ENCODE data around the gene NDUFB3. TPM values are rescaled to one million over a fixed set of nuclear protein-coding genes. Genes with fewer than 3 reads are reported as not detected.

NDUFB3 gene
- total RNA-seq, 1 donor from 2014 or later = 115 TPM

DNA sequence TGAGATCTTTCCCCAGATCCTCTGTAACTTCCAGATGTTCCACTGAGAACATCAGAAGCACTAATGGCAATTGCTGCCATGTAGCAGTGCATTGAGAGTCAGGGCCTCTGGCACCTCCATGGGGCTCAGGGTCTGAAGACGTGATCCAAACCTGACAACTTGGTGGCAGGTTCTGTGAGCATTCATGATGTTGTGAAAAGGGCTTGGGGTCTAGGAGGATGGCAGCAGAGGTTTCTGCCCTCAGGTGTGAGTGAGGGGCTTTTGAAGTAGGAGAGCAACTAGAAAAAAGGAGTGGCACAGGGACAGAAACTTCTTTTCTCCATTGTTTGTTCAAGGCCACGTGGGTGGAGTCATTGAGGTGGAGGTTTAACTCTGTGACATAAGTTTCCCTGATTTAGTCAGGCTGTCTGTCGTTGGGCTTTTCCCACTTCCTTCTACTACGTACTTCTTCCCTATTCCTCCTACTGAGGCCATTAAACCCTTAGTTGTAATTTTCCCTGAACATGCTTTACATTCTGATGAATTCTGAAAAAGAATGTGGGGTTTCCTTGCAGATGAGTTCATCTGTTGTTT is 57.2 kb downstream of the NDUFB3 start:
- peaks cover 61% of the 10 kb centered on the region for H3K4me1 ChIP-seq (ENCODE audit: insufficient read depth, low read length)
- Mint-ChIP-seq H3K9me3 (ENCODE audit: unreplicated experiment) (no peaks in the 10 kb centered on the region), H3K36me3 (ENCODE audit: low read depth, unreplicated experiment) (peaks cover 4% of the 10 kb centered on the region), H3K4me1 (ENCODE audit: low read depth, unreplicated experiment) (peaks cover 75% of the 10 kb centered on the region), H3K4me3 (ENCODE audit: unreplicated experiment) (peak overlapping the region; percentile 72), H3K27me3 (ENCODE audit: low read depth, unreplicated experiment) (no peaks in the 10 kb centered on the region), H3K27ac (ENCODE audit: unreplicated experiment) (peak overlapping the region; percentile 99)
- H3K27ac ChIP-seq (ENCODE audit: low read depth, low read length) = peak overlapping the region; percentile 98
- TF ChIP-seq EZH2 (IDR thresholded peaks at IDR 0.05; ENCODE audit: insufficient read depth, low read length) (no peak), CTCF (IDR thresholded peaks at IDR 0.05; ENCODE audit: insufficient read depth, low read depth, low read length) (no peak)
- FAIRE-seq (peak; percentile 23), DNase-seq (ENCODE audit: low read depth) (peak; percentile 92)
- no peaks in the 10 kb centered on the region for H3K27me3 ChIP-seq (ENCODE audit: insufficient read depth, low read length)
- peak overlapping the region; percentile 82 for H3K9ac ChIP-seq (ENCODE audit: low read length)
- H3K9me3 ChIP-seq (ENCODE audit: insufficient read depth, low read depth, low read length) = no peaks in the 10 kb centered on the region
- no peak overlapping the region for H2AFZ ChIP-seq (ENCODE audit: low read depth, low read length)
- peak overlapping the region; percentile 41 for H3K4me3 ChIP-seq (ENCODE audit: insufficient read depth, low read depth, low read length)
- no peaks in the 10 kb centered on the region for H4K20me1 ChIP-seq (ENCODE audit: insufficient read depth, low read length)
- H3K4me2 ChIP-seq (ENCODE audit: low read length) = peak overlapping the region; percentile 77
- peaks cover 69% of the 10 kb centered on the region for H3K79me2 ChIP-seq (ENCODE audit: insufficient read depth, low read length)
- H3K36me3 ChIP-seq (ENCODE audit: insufficient read depth, low read length) = no peaks in the 10 kb centered on the region

DNA sequence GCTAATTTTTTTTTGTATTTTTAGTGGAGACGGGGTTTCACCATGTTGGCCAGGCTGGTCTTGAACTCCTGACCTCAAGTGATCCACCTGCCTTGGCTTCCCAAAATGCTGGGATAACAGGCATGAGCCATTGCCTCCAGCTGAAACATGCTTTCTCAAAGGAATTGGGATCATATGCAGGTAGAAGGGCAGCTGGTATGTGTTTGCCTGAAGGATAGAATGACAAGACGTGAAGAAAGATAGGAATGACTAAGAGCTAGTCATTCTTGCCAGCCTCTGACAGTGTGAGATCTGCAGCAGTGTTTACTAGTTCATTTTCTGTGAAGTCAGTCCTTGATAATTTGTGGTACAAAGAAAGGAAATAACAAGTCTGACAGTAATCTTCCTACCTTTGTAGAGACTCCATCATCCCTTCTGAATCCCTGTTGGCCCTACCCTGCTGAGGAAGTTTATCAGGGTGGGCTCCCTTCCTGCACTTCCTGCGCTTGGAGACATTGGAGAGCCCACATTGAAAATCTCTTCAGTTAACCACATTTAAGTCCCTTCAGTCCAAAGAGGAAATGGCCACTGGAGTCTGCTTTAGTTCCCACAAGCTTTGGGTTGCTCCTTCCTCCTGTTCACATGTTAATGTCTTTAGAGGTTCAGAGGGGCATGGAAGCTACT is 58.9 kb downstream of the NDUFB3 start:
- Mint-ChIP-seq H3K9me3 (ENCODE audit: unreplicated experiment) (no peaks in the 10 kb centered on the region), H3K27me3 (ENCODE audit: low read depth, unreplicated experiment) (no peaks in the 10 kb centered on the region), H3K27ac (ENCODE audit: unreplicated experiment) (peak overlapping the region; percentile 92), H3K36me3 (ENCODE audit: low read depth, unreplicated experiment) (peaks cover 8% of the 10 kb centered on the region), H3K4me3 (ENCODE audit: unreplicated experiment) (peak overlapping the region; percentile 79), H3K4me1 (ENCODE audit: low read depth, unreplicated experiment) (peaks cover 66% of the 10 kb centered on the region)
- peaks cover 9% of the 10 kb centered on the region for H3K36me3 ChIP-seq (ENCODE audit: insufficient read depth, low read length)
- no peaks in the 10 kb centered on the region for H3K9me3 ChIP-seq (ENCODE audit: insufficient read depth, low read depth, low read length)
- TF ChIP-seq EZH2 (IDR thresholded peaks at IDR 0.05; ENCODE audit: insufficient read depth, low read length) = no peak
- no peak for TF ChIP-seq CTCF (IDR thresholded peaks at IDR 0.05; ENCODE audit: insufficient read depth, low read depth, low read length)
- H3K79me2 ChIP-seq (ENCODE audit: insufficient read depth, low read length) = peaks cover 53% of the 10 kb centered on the region
- peak overlapping the region; percentile 71 for H3K4me2 ChIP-seq (ENCODE audit: low read length)
- H3K27ac ChIP-seq (ENCODE audit: low read depth, low read length) = peak overlapping the region; percentile 98
- peaks cover 56% of the 10 kb centered on the region for H3K4me1 ChIP-seq (ENCODE audit: insufficient read depth, low read length)
- FAIRE-seq (peak; percentile 93), DNase-seq (ENCODE audit: low read depth) (peak; percentile 92)
- no peaks in the 10 kb centered on the region for H4K20me1 ChIP-seq (ENCODE audit: insufficient read depth, low read length)
- H2AFZ ChIP-seq (ENCODE audit: low read depth, low read length) = no peak overlapping the region
- peak overlapping the region; percentile 22 for H3K4me3 ChIP-seq (ENCODE audit: insufficient read depth, low read depth, low read length)
- peak overlapping the region; percentile 66 for H3K9ac ChIP-seq (ENCODE audit: low read length)
- H3K27me3 ChIP-seq (ENCODE audit: insufficient read depth, low read length) = no peaks in the 10 kb centered on the region

DNA sequence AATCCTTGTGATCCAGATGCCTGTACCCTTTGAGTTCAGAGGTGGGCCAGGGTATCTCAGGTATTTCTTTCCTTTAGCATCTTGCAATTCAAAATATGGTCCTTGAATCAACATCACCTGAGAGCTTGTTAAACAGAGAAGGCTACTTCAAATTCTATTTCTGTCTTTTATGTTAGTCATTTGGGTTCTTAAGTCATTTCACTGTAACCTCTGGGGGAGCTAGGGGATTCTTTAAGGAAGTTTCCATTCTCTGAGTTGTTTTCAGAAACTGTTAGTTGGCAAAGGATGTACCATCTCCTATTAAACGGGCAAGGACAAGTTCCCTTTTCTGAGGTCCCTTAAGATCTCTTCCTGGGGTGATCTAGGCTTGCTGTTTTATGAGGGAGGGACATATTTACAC is 60.7 kb downstream of the NDUFB3 start:
- Histone ChIP-seq H3K79me2 (ENCODE audit: insufficient read depth, low read length) (peaks cover 40% of the 10 kb centered on the region), H3K9me3 (ENCODE audit: insufficient read depth, low read depth, low read length) (no peaks in the 10 kb centered on the region), H3K36me3 (ENCODE audit: insufficient read depth, low read length) (peaks cover 16% of the 10 kb centered on the region), H4K20me1 (ENCODE audit: insufficient read depth, low read length) (no peaks in the 10 kb centered on the region), H3K4me3 (ENCODE audit: insufficient read depth, low read depth, low read length) (no peak overlapping the region), H3K9ac (ENCODE audit: low read length) (no peak overlapping the region), H3K27me3 (ENCODE audit: insufficient read depth, low read length) (no peaks in the 10 kb centered on the region), H3K4me2 (ENCODE audit: low read length) (peak overlapping the region; percentile 35), H2AFZ (ENCODE audit: low read depth, low read length) (no peak overlapping the region), H3K4me1 (ENCODE audit: insufficient read depth, low read length) (peaks cover 47% of the 10 kb centered on the region), H3K27ac (ENCODE audit: low read depth, low read length) (peak overlapping the region; percentile 4)
- no peak for TF ChIP-seq CTCF (IDR thresholded peaks at IDR 0.05; ENCODE audit: insufficient read depth, low read depth, low read length)
- no peak for TF ChIP-seq EZH2 (IDR thresholded peaks at IDR 0.05; ENCODE audit: insufficient read depth, low read length)
- peak overlapping the region; percentile 4 for H3K4me3 Mint-ChIP-seq (ENCODE audit: unreplicated experiment)
- H3K36me3 Mint-ChIP-seq (ENCODE audit: low read depth, unreplicated experiment) = peaks cover 22% of the 10 kb centered on the region
- H3K4me1 Mint-ChIP-seq (ENCODE audit: low read depth, unreplicated experiment) = peaks cover 63% of the 10 kb centered on the region
- FAIRE-seq (no peak), DNase-seq (ENCODE audit: low read depth) (no peak)
- H3K27ac Mint-ChIP-seq (ENCODE audit: unreplicated experiment) = no peak overlapping the region
- no peaks in the 10 kb centered on the region for H3K9me3 Mint-ChIP-seq (ENCODE audit: unreplicated experiment)
- H3K27me3 Mint-ChIP-seq (ENCODE audit: low read depth, unreplicated experiment) = no peaks in the 10 kb centered on the region
